CD4-positive, CD25-positive, alpha-beta regulatory T cell (primary cell): ENCODE measurements around the gene ZNF385A. TPM values are rescaled to one million over a fixed set of nuclear protein-coding genes. Genes with fewer than 3 reads are reported as not detected.

Experiments used
- ATAC-seq, 2 donors: fragments of 150-1000 bp; cut with Tn5 transposase; one replicate each; pipeline ENCODE4 v1.10.0; 2021; ENCODE audit warnings: low read depth in 2 of 2, moderate number of reproducible peaks in 2 of 2, moderate library complexity in 1 of 2
- DNase-seq, 3 donors: peaks; one replicate each; pipeline versions ENCODE4 v3.0.0 to v3.0.0-alpha.2; 2012 to 2022; ENCODE audit warnings: mixed read lengths in 1 of 3
- H3K27ac ChIP-seq: one replicate; pipeline ENCODE4 v1.7.0; 2013; ENCODE audit warnings: mild to moderate bottlenecking, low read length; ENCODE audit not compliant: insufficient read depth, poor library complexity, severe bottlenecking
- H3K27me3 ChIP-seq: one replicate; pipeline ENCODE4 v1.7.0; 2013; ENCODE audit warnings: low read length; ENCODE audit not compliant: control insufficient read depth, insufficient read depth
- H3K36me3 ChIP-seq: one replicate; pipeline ENCODE4 v1.7.0; 2013; ENCODE audit warnings: mild to moderate bottlenecking, low read length, moderate library complexity; ENCODE audit not compliant: control insufficient read depth, insufficient read depth
- H3K4me1 ChIP-seq: 2 replicates; pipeline ENCODE4 v1.7.0; 2013; ENCODE audit warnings: mild to moderate bottlenecking, low read length; ENCODE audit not compliant: insufficient read depth, control insufficient read depth, poor library complexity, severe bottlenecking
- H3K4me3 ChIP-seq: one replicate; pipeline ENCODE4 v1.7.0; 2013; ENCODE audit warnings: low read depth, mild to moderate bottlenecking, low read length, moderate library complexity
- H3K9me3 ChIP-seq, 2 experiments: 1 replicate in 1 of 2; 2 replicates in 1 of 2; pipeline ENCODE4 v1.7.0; 2013; ENCODE audit warnings: low read length in 2 of 2, mild to moderate bottlenecking in 1 of 2, moderate library complexity in 1 of 2; ENCODE audit not compliant: control insufficient read depth in 2 of 2
- H3K27ac Mint-ChIP-seq, 3 donors: one replicate each; pipeline ENCODE4 v1.8.0; 2020 to 2022; ENCODE audit warnings: mild to moderate bottlenecking in 3 of 3, mixed read lengths in 3 of 3, moderate library complexity in 2 of 3
- H3K27me3 Mint-ChIP-seq: one replicate; pipeline ENCODE4 v1.8.0; 2022; ENCODE audit warnings: mild to moderate bottlenecking, mixed read lengths
- H3K36me3 Mint-ChIP-seq: one replicate; pipeline ENCODE4 v1.8.0; 2020; ENCODE audit warnings: mixed read lengths
- H3K4me1 Mint-ChIP-seq, 4 donors: one replicate each; pipeline ENCODE4 v1.8.0; 2020 to 2022; ENCODE audit warnings: mixed read lengths in 4 of 4, mild to moderate bottlenecking in 1 of 4
- H3K4me3 Mint-ChIP-seq, 4 donors: one replicate each; pipeline ENCODE4 v1.8.0; 2020 to 2022; ENCODE audit warnings: mild to moderate bottlenecking in 4 of 4, mixed read lengths in 4 of 4, moderate library complexity in 3 of 4
- H3K9me3 Mint-ChIP-seq, 7 donors: one replicate each; pipeline ENCODE4 v1.8.0; 2020 to 2022; ENCODE audit warnings: mixed read lengths in 7 of 7, mild to moderate bottlenecking in 3 of 7, moderate library complexity in 2 of 7
- polyA plus RNA-seq, 4 donors: library from polyadenylated mRNA; unstranded; fragments of 300-500 nt; fragmentation: Illumina TruSeq; gene quantifications; one replicate each; pipeline ENCODE4 v1.2.3, GENCODE V29; 2021
- total RNA-seq: library from RNA; stranded (reverse); gene quantifications from one replicate; pipeline ENCODE4 v1.2.3, GENCODE V29; 2022

The ZNF385A gene
- total and polyA plus RNA-seq, 5 donors from 2014 or later = 0.14 to 0.86 (median 0.17) TPM; not detected in 2

DNA sequence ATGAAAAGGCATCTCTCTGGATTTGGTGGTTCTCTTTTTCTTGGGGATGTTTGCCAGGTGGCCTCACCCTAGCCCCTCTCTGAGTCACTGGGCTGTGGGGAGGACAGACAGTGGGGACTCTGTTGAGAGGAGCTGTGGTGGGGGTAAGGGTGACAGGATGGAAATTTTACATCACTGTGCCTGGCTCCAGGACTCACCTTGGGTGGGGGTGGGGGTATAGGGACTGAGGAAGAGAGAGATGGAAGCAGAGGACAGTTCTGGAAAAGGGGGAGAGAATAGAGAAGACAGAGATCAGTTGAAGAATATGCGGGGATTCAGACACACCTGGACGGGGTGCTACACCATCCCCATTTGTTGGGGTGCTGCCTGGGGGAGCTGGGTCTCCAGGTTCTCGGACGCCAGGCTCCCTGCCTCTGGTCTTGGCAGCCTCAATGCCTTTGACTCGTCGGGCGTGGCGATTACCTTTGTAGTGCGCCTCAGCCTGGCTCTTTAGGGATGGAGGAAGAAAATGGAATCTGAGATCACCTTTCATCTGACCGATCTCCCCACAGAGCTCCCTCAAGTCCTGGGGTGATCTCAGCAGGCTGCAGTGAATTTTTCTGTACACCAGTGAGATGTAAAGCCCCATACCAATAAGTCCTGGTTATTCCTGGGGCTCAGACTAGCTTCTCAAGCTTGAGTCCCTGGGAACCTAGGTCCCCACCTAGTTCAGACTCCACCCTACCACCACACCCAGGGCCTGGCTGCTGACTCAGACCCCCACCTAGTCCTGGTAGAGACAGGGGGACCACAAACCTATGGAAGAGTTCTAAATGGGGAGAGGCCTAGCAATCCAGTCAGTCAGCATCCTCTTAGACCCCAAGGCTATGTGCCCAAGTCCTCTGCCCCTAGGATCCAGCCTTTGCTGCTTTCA, 10.6 kb downstream of the ZNF385A start:
- Histone ChIP-seq H3K4me1 (peaks cover 3% of the 10 kb centered on the region), H3K36me3 (no peaks in the 10 kb centered on the region), H3K27ac (no peak overlapping the region), H3K9me3 (no peaks in the 10 kb centered on the region), H3K4me3 (no peak overlapping the region), H3K27me3 (no peaks in the 10 kb centered on the region)
- no peak overlapping the region for H3K4me3 Mint-ChIP-seq
- H3K4me1 Mint-ChIP-seq = peaks cover 0 to 15% (median 4%) of the 10 kb centered on the region in 4 donors
- H3K27ac Mint-ChIP-seq = peak overlapping the region in 1 of 3 donors; percentile 60
- H3K27me3 Mint-ChIP-seq = no peaks in the 10 kb centered on the region
- ATAC-seq (no peak), DNase-seq (no peak)
- H3K9me3 Mint-ChIP-seq = no peaks in the 10 kb centered on the region
- H3K36me3 Mint-ChIP-seq = no peaks in the 10 kb centered on the region

DNA sequence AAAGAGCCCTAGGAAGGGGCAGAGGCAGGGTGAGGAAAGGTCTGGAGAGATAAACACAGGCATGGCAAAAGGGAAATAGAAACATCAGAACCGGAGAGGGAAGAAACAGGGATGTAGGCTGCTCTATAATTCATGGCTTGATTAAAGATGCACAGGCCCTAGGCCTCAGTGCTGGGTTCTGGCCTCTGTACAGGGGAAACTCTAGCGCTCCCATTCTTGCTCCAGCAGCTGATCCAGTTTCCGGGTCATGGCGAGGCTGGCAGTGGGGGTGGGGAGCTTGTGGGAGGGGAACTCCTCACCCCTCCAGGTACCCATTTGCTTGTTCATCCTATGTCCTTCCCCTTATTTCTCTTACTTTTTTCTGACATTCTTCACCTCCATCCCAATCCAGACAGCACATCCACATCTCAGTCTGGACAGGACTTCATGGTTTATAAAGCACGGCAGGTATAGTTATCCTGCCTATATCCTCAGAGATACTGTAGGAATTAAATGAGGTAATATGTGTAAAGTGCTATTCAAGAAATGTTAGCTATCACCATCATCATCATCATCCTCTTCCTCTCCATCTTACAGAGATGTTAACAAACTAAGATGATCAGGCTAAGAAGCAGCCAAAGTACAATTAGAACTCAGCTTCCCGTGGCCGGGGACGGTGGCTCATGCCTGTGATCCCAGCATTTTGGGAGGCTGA, 12.3 kb downstream of the ZNF385A start:
- Histone ChIP-seq H3K9me3 (no peaks in the 10 kb centered on the region), H3K27me3 (peaks cover 4% of the 10 kb centered on the region), H3K36me3 (no peaks in the 10 kb centered on the region), H3K27ac (no peak overlapping the region), H3K4me1 (peaks cover 12% of the 10 kb centered on the region), H3K4me3 (no peak overlapping the region)
- Mint-ChIP-seq H3K4me1 (peaks cover 0 to 24% (median 10%) of the 10 kb centered on the region in 4 donors), H3K4me3 (no peak overlapping the region), H3K36me3 (no peaks in the 10 kb centered on the region), H3K27ac (no peak overlapping the region), H3K27me3 (no peaks in the 10 kb centered on the region), H3K9me3 (no peaks in the 10 kb centered on the region)
- DNase-seq (no peak), ATAC-seq (no peak)

DNA sequence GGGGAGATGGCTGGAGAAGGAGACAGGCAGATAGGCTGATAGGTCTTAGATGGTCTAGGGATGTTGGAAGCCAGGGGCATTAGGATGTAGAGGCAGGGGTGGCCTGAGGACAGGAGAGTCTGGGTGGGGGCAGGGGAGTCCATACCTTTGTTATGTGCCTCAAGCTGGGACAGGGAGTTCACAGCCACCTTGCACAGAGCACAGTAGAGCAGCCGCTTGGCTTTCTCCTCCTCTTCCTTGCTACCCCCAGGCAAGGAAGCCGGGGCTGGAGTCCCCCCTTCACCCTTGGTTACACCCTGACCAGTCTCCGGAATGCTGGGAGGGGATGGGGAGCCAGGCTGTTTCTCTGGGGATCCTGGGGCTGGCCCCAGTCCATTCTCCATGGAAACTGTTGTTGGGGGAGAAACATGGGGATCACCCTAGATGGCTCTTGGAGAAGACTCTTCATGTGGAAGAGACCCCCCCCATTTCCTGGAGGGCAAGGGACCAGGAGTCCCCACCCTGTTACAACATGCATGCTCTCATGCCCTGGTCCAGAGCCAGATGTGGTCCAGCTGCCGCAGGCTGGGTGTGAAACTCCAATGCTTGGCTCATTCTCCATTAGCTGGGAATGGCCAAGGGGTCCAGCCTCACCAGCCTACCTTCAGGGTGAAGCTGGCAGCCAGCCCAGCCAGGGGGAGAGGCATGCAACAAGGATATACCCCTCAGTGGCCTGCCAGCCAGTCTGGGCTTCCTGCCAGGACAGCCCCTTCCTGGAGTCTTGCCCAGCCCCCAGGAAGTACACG, 13.0 kb downstream of the ZNF385A start:
- H3K27ac Mint-ChIP-seq = no peak overlapping the region
- H3K4me1 Mint-ChIP-seq = peaks cover 0 to 24% (median 10%) of the 10 kb centered on the region in 4 donors
- H3K4me3 ChIP-seq = no peak overlapping the region
- H3K36me3 ChIP-seq = no peaks in the 10 kb centered on the region
- H3K4me3 Mint-ChIP-seq = no peak overlapping the region
- H3K9me3 Mint-ChIP-seq = no peaks in the 10 kb centered on the region
- peaks cover 12% of the 10 kb centered on the region for H3K4me1 ChIP-seq
- H3K27me3 ChIP-seq = peaks cover 6% of the 10 kb centered on the region
- no peak for DNase-seq
- no peak overlapping the region for H3K27ac ChIP-seq
- no peak for ATAC-seq
- peaks cover 5% of the 10 kb centered on the region for H3K27me3 Mint-ChIP-seq
- no peaks in the 10 kb centered on the region for H3K9me3 ChIP-seq
- H3K36me3 Mint-ChIP-seq = no peaks in the 10 kb centered on the region

DNA sequence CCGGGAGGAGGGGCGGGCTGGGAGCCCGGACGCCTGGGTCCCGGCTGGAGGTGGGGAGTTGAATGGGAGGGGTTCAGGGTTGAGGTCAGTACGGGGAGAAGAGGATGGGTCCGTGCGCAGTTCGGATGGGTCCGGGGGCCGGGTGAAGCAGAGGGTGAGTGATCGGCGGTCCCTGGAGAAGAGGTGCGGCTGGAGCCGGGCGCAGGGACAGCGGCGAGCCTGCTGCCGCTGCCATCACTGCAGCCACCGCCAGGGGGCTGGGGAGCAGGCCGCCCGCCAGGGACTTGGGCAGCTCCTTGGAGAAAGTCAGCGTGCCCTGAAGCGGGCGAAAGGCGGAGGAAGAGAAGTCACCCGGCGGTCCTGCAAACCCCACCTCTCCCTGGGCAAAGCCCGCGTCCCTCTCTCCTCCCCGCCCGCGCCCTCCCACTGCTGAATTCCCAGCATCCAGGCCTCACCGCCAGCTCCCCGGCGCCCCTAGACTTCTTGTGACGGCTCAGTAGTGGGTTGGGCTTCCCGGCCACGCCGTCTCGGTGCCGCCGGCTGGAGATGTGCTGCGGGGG, 14.3 kb downstream of the ZNF385A start:
- H3K36me3 Mint-ChIP-seq = no peaks in the 10 kb centered on the region
- ATAC-seq = no peak
- H3K27ac ChIP-seq = no peak overlapping the region
- H3K9me3 ChIP-seq = no peaks in the 10 kb centered on the region
- no peak overlapping the region for H3K27ac Mint-ChIP-seq
- H3K9me3 Mint-ChIP-seq = no peaks in the 10 kb centered on the region
- no peak overlapping the region for H3K4me3 ChIP-seq
- H3K4me3 Mint-ChIP-seq = no peak overlapping the region
- peaks cover 5% of the 10 kb centered on the region for H3K27me3 Mint-ChIP-seq
- peaks cover 12% of the 10 kb centered on the region for H3K4me1 ChIP-seq
- peaks cover 0 to 24% (median 10%) of the 10 kb centered on the region in 4 donors for H3K4me1 Mint-ChIP-seq
- H3K36me3 ChIP-seq = no peaks in the 10 kb centered on the region
- H3K27me3 ChIP-seq = peaks cover 6% of the 10 kb centered on the region
- DNase-seq = no peak

DNA sequence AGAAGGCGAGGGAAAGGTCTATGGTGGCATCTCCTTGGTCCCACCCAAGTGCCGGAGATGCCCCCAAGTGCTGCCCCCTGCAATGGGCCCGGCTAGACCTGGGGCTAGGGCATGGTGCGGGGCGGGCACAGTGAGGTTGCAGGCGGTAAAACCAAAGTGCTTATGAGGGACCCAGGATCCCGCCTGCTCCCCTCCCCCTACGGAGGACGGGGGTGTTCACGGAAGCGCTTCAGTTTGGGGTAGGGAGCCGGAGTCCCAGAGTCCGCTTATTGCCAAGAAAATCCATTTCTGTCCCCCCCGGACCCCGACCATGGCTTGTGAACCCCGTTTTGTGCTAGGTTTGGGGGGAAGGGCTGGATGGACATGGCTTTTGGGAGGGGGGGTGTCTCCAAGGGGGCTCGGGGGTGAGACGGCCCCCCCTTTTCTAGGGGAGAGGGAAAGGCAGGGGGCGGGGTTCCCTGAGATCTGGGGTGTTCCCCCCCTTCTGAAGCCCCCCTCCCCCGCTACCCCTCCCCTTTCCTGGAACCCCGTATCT, 14.9 kb downstream of the ZNF385A start:
- Histone ChIP-seq H3K4me3 (no peak overlapping the region), H3K4me1 (peaks cover 12% of the 10 kb centered on the region), H3K36me3 (no peaks in the 10 kb centered on the region), H3K27me3 (peaks cover 6% of the 10 kb centered on the region), H3K27ac (no peak overlapping the region), H3K9me3 (no peaks in the 10 kb centered on the region)
- Mint-ChIP-seq H3K9me3 (no peaks in the 10 kb centered on the region), H3K4me1 (peaks cover under 1 to 24% (median 10%) of the 10 kb centered on the region in 4 donors), H3K27ac (no peak overlapping the region), H3K27me3 (peaks cover 5% of the 10 kb centered on the region), H3K36me3 (no peaks in the 10 kb centered on the region), H3K4me3 (peak overlapping the region in 1 of 4 donors; percentile 77)
- ATAC-seq (no peak), DNase-seq (no peak)

DNA sequence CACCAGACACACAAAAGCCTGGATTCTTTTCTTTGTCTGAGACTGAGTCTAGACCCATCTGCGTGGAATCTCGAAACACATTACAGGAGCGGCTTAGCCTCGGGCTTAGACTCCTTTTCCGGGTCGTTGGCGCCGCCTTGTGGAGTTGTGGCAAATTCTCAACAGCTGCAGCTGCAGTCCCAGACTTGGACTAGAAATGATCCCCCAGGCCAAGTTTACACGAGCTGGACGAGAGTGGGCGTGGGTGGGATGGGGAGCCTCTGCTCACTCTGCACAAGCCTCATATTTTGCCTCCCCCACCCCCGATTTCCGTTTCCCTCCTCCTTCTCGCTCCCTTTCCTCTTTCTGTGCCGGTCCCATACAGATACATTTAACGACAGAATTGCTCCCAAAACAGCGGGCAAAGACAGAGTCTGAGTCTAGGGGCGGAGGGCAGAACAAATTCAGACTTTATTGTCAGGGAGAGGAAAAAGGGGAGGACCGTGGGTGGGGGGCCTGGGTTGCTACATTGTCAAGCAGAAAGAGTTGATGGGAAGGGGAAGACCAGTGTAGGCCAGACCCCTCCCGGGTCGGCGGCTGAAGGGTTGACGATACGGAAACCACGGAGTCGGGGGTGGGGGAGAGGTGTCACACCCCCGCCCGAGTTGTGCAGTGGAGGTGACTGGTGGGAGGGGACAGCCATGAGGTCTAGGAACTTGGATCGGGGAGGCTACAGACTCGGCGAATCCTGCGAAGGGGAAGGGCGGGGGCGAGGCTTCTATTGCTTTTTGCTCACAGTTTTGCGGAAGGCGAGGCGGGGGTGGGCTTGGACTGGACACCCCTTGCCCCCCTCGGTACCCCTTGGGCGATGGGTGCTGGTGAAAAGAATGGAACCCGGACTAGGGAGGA, 15.6 kb downstream of the ZNF385A start:
- Mint-ChIP-seq H3K4me1 (peaks cover 6 to 32% (median 17%) of the 10 kb centered on the region in 4 donors), H3K27me3 (peaks cover 5% of the 10 kb centered on the region), H3K36me3 (no peaks in the 10 kb centered on the region), H3K9me3 (no peaks in the 10 kb centered on the region), H3K27ac (peak overlapping the region; percentile 26 to 76 (median 65)), H3K4me3 (peak overlapping the region; percentile 31 to 77 (median 67))
- no peak overlapping the region for H3K27ac ChIP-seq
- DNase-seq = peak; percentile 80 to 87 (median 83)
- peaks cover 6% of the 10 kb centered on the region for H3K27me3 ChIP-seq
- peak; percentile 88 to 92 for ATAC-seq
- peak overlapping the region; percentile 67 for H3K4me3 ChIP-seq
- no peaks in the 10 kb centered on the region for H3K9me3 ChIP-seq
- peaks cover 19% of the 10 kb centered on the region for H3K4me1 ChIP-seq
- H3K36me3 ChIP-seq = no peaks in the 10 kb centered on the region
